Measurements from ENCODE around the gene SLC22A31. TPM values are rescaled to one million over a fixed set of nuclear protein-coding genes. Genes with fewer than 3 reads are reported as not detected.
"Not testable (repeated sequence)": the region's sequence is repeated elsewhere in the genome, so short reads cannot be mapped to it uniquely, and the experiment has no call there.

SLC22A31 gene
- total RNA-seq, 1 experiment from 2014 or later: not detected

DNA sequence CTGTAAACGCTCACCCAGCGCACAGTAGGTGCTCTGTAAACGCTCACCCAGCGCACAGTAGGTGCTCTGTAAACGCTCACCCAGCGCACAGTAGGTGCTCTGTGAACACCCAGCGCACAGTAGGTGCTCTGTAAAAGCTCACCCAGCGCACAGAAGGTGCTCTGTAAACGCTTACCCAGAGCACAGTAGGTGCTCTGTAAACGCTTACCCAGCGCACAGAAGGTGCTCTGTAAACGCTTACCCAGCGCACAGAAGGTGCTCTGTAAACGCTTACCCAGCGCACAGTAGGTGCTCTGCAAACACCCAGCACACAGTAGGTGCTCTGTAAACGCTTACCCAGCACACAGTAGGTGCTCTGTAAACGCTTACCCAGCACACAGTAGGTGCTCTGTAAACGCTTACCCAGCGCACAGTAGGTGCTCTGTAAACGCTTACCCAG, 13.7 kb downstream of the SLC22A31 start:
- not testable (repeated sequence) for H3K36me3 ChIP-seq (ENCODE audit: insufficient read depth, low read length); H3K9me3 ChIP-seq (ENCODE audit: low read length); H3K9ac ChIP-seq (ENCODE audit: low read length); H4K20me1 ChIP-seq (ENCODE audit: insufficient read depth, low read depth, low read length); H3K79me2 ChIP-seq (ENCODE audit: low read length); H3K4me3 ChIP-seq (ENCODE audit: low read length); H3K27me3 ChIP-seq (ENCODE audit: low read length); H3K27ac ChIP-seq (ENCODE audit: low read length); H3K4me2 ChIP-seq (ENCODE audit: low read depth, low read length, poor library complexity, severe bottlenecking); H3K9me2 ChIP-seq (replicated peaks; ENCODE audit: insufficient read depth, low read length); H3K4me1 ChIP-seq (ENCODE audit: low read length); H2AFZ ChIP-seq (ENCODE audit: low read length); DNase-seq

- not testable (repeated sequence) for H3K4me1 ChIP-seq (ENCODE audit: low read length); H3K4me3 ChIP-seq (ENCODE audit: low read length); H3K36me3 ChIP-seq (ENCODE audit: insufficient read depth, low read length); H3K4me2 ChIP-seq (ENCODE audit: low read depth, low read length, poor library complexity, severe bottlenecking); H3K9ac ChIP-seq (ENCODE audit: low read length); H3K9me2 ChIP-seq (replicated peaks; ENCODE audit: insufficient read depth, low read length); H3K79me2 ChIP-seq (ENCODE audit: low read length); H4K20me1 ChIP-seq (ENCODE audit: insufficient read depth, low read depth, low read length); H3K27ac ChIP-seq (ENCODE audit: low read length); H3K9me3 ChIP-seq (ENCODE audit: low read length); DNase-seq; H3K27me3 ChIP-seq (ENCODE audit: low read length); H2AFZ ChIP-seq (ENCODE audit: low read length)
Observed at GRCh38 chr16:89185887-89186592, 14.3 kb downstream of the SLC22A31 start.

DNA sequence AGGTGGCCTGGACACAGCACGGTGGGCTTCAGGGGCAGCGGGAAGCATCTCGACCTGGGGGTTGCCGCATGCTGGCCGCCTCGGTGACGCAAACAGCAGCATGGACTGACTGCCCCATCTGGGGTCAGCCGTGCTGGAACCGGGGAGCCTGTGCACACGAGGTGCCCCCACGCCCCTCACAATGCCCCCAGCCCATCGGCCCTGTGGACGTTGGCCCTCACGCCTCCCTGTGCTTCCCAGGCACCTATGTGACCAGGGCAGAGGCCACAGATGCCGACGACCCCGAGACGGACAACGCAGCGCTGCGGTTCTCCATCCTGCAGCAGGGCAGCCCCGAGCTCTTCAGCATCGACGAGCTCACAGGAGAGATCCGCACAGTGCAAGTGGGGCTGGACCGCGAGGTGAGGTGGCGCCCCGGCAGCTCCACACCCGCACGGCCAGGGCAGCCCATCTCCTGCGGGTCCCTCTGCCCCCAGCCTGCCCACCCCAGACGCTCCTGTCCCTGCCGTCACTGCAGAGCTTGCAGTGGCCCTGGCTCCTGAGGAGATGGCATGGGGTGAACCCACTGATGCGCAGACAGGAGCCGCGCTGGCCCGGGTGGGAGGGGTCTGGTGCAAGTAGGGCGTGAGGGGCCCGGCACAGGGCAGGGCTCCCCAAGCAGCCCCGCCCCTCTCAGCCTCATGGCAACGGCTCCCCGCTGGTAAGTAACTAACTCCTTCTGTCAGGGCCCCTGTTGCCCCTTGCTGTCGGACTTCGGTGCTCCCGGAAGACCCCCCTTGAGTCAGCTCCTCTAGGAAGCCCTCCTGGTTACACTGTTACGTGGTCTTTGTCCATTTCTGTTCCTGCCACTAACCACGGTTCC, 15.2 kb downstream of the SLC22A31 start:
- Histone ChIP-seq H3K4me1 (ENCODE audit: low read length) (no peaks in the 10 kb centered on the region), H3K79me2 (ENCODE audit: low read length) (no peaks in the 10 kb centered on the region), H3K27me3 (ENCODE audit: low read length) (no peaks in the 10 kb centered on the region), H2AFZ (ENCODE audit: low read length) (no peak overlapping the region), H3K4me3 (ENCODE audit: low read length) (no peak overlapping the region), H3K9ac (ENCODE audit: low read length) (no peak overlapping the region), H3K27ac (ENCODE audit: low read length) (no peak overlapping the region), H3K4me2 (ENCODE audit: low read depth, low read length, poor library complexity, severe bottlenecking) (no peak overlapping the region), H3K36me3 (ENCODE audit: insufficient read depth, low read length) (no peaks in the 10 kb centered on the region), H4K20me1 (ENCODE audit: insufficient read depth, low read depth, low read length) (no peaks in the 10 kb centered on the region), H3K9me3 (ENCODE audit: low read length) (no peaks in the 10 kb centered on the region), H3K9me2 (replicated peaks; ENCODE audit: insufficient read depth, low read length) (no peaks in the 10 kb centered on the region)
- no peak for DNase-seq

DNA sequence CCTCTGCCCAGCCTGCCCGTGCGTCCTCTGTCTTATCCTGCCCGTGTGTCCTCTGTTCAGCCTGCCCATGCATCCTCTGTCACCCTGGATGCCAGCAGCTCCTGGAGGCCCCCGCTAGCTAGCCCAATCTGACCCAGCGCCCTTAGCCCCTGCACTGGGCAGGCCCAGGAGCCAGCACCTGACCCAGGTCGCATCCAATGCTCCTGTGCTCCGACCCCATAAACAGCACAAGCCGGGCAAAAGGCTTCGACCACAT, 15.7 kb downstream of the SLC22A31 start:
- Histone ChIP-seq H3K4me1 (ENCODE audit: low read length) (no peaks in the 10 kb centered on the region), H3K9me3 (ENCODE audit: low read length) (no peaks in the 10 kb centered on the region), H3K27ac (ENCODE audit: low read length) (no peak overlapping the region), H3K36me3 (ENCODE audit: insufficient read depth, low read length) (no peaks in the 10 kb centered on the region), H3K4me3 (ENCODE audit: low read length) (no peak overlapping the region), H3K27me3 (ENCODE audit: low read length) (no peaks in the 10 kb centered on the region), H3K9me2 (replicated peaks; ENCODE audit: insufficient read depth, low read length) (no peaks in the 10 kb centered on the region), H2AFZ (ENCODE audit: low read length) (no peak overlapping the region), H4K20me1 (ENCODE audit: insufficient read depth, low read depth, low read length) (no peaks in the 10 kb centered on the region), H3K79me2 (ENCODE audit: low read length) (no peaks in the 10 kb centered on the region), H3K4me2 (ENCODE audit: low read depth, low read length, poor library complexity, severe bottlenecking) (no peak overlapping the region), H3K9ac (ENCODE audit: low read length) (no peak overlapping the region)
- DNase-seq: no peak

DNA sequence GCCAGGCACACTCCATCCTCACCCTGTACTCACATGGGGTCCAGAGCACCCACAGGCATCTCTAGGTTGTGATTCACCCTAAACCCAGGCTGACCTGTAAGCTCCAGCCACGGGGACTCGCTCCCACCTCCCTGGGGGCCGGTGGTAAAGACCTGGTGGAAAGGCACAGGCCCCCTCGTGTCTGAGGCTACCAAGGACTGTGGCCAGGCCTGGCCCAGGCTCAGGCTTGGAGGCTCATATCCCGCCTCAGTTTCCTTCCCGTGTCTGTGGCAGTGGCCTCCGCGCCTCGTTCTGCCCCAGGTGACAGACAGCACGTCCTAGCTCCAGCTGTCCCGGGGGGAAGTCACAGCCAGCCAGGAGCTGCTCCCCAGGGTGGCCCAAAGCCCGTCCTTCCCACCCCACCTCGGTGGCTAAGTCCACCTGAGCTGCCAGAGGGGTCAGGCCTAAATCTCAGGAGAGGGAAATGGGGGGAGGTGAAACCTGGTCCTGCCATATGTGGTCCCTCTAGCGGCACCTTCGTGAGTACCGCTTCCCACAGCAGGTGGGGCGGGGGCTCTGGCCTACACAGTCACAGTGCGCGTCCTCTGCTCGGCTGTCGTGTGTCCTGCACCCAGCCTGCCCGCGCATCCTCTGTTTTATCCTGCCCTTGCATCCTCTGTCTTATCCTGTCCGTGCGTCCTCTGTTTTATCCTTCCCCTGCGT, 16.2 kb downstream of the SLC22A31 start:
- no peaks in the 10 kb centered on the region for H3K36me3 ChIP-seq (ENCODE audit: insufficient read depth, low read length)
- no peaks in the 10 kb centered on the region for H3K79me2 ChIP-seq (ENCODE audit: low read length)
- no peak for DNase-seq
- no peaks in the 10 kb centered on the region for H3K4me1 ChIP-seq (ENCODE audit: low read length)
- no peak overlapping the region for H3K9ac ChIP-seq (ENCODE audit: low read length)
- no peaks in the 10 kb centered on the region for H3K9me2 ChIP-seq (replicated peaks; ENCODE audit: insufficient read depth, low read length)
- H4K20me1 ChIP-seq (ENCODE audit: insufficient read depth, low read depth, low read length): no peaks in the 10 kb centered on the region
- H3K27me3 ChIP-seq (ENCODE audit: low read length): no peaks in the 10 kb centered on the region
- no peak overlapping the region for H3K4me2 ChIP-seq (ENCODE audit: low read depth, low read length, poor library complexity, severe bottlenecking)
- H3K27ac ChIP-seq (ENCODE audit: low read length): no peak overlapping the region
- H2AFZ ChIP-seq (ENCODE audit: low read length): no peak overlapping the region
- no peaks in the 10 kb centered on the region for H3K9me3 ChIP-seq (ENCODE audit: low read length)
- H3K4me3 ChIP-seq (ENCODE audit: low read length): no peak overlapping the region

DNA sequence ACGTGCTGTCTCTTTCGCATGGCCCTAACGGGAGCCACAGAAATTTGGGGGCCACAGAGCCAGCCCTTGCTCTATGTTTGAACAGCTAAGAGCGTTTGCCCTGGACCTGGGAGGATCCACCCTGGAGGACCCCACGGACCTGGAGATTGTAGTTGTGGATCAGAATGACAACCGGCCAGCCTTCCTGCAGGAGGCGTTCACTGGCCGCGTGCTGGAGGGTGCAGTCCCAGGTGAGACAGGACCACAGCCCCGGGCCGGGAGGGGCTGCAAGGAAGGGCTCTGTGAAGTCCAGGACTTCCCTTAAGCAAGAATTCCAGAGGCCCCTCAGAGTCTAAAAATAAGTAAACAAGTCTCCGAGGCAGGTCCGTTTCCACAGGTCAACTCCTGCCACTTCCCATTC, 16.9 kb downstream of the SLC22A31 start:
- H3K9ac ChIP-seq (ENCODE audit: low read length): no peak overlapping the region
- H3K36me3 ChIP-seq (ENCODE audit: insufficient read depth, low read length): no peaks in the 10 kb centered on the region
- H3K79me2 ChIP-seq (ENCODE audit: low read length): no peaks in the 10 kb centered on the region
- no peaks in the 10 kb centered on the region for H4K20me1 ChIP-seq (ENCODE audit: insufficient read depth, low read depth, low read length)
- no peaks in the 10 kb centered on the region for H3K9me3 ChIP-seq (ENCODE audit: low read length)
- H3K4me2 ChIP-seq (ENCODE audit: low read depth, low read length, poor library complexity, severe bottlenecking): no peak overlapping the region
- no peaks in the 10 kb centered on the region for H3K27me3 ChIP-seq (ENCODE audit: low read length)
- H3K27ac ChIP-seq (ENCODE audit: low read length): no peak overlapping the region
- H3K9me2 ChIP-seq (replicated peaks; ENCODE audit: insufficient read depth, low read length): no peaks in the 10 kb centered on the region
- H3K4me3 ChIP-seq (ENCODE audit: low read length): no peak overlapping the region
- no peak overlapping the region for H2AFZ ChIP-seq (ENCODE audit: low read length)
- DNase-seq: no peak
- H3K4me1 ChIP-seq (ENCODE audit: low read length): no peaks in the 10 kb centered on the region

DNA sequence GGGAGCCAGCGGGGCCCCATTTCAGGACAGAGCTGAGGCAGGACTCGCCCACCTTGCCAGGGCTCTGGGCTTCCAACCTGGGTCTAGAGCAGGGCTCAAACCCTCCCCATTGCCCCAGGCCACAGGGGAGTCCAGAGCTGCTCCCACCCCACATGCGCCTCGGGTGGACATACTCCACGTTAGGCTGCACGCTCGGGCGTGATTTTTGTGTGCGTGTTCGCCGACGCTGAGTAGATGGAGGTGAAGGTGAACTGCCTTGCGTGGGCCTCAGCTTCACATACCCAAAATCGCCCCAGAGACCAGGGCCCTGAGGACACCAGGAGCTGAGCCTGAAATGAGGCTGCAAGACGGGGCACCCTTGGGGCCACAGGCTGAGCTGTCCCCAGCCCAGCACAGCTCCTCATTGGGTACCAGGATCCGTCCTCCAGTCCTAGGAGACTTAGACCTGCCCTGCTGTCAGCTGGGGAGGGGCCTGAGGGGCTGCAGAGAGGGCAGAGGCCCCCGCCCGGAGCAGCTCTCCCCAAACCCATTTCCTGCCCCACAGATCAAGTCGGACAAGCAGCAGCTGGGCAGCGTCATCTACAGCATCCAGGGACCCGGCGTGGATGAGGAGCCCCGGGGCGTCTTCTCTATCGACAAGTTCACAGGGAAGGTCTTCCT, 20.6 kb downstream of the SLC22A31 start:
- Histone ChIP-seq H3K27ac (ENCODE audit: low read length) (no peak overlapping the region), H3K4me2 (ENCODE audit: low read depth, low read length, poor library complexity, severe bottlenecking) (no peak overlapping the region), H3K9me3 (ENCODE audit: low read length) (no peaks in the 10 kb centered on the region), H3K27me3 (ENCODE audit: low read length) (no peaks in the 10 kb centered on the region), H4K20me1 (ENCODE audit: insufficient read depth, low read depth, low read length) (no peaks in the 10 kb centered on the region), H3K4me3 (ENCODE audit: low read length) (no peak overlapping the region), H3K4me1 (ENCODE audit: low read length) (no peaks in the 10 kb centered on the region), H2AFZ (ENCODE audit: low read length) (no peak overlapping the region), H3K9ac (ENCODE audit: low read length) (no peak overlapping the region), H3K36me3 (ENCODE audit: insufficient read depth, low read length) (no peaks in the 10 kb centered on the region), H3K9me2 (replicated peaks; ENCODE audit: insufficient read depth, low read length) (no peaks in the 10 kb centered on the region), H3K79me2 (ENCODE audit: low read length) (no peaks in the 10 kb centered on the region)
- no peak for DNase-seq

DNA sequence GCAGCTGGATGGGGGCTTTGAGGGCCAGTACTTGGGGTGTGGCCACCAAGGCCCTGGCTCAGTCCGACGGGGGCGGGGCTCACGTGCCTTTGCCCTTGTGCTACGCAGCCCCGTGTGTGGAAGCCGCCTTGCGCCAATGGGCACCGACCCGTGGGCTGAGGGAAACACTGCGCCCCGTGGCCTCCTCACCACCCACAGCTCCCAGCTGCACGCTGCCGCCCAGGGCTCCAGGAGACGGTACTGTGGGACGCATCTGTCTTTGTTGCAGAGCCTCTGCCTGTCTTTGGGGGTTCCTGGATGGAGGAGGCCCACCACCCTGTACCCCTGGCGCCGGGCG, 21.2 kb downstream of the SLC22A31 start:
- H3K9ac ChIP-seq (ENCODE audit: low read length): no peak overlapping the region
- no peak overlapping the region for H3K4me2 ChIP-seq (ENCODE audit: low read depth, low read length, poor library complexity, severe bottlenecking)
- H3K4me1 ChIP-seq (ENCODE audit: low read length): peaks cover 6% of the 10 kb centered on the region
- H3K4me3 ChIP-seq (ENCODE audit: low read length): no peak overlapping the region
- no peak overlapping the region for H2AFZ ChIP-seq (ENCODE audit: low read length)
- no peaks in the 10 kb centered on the region for H3K79me2 ChIP-seq (ENCODE audit: low read length)
- H3K36me3 ChIP-seq (ENCODE audit: insufficient read depth, low read length): no peaks in the 10 kb centered on the region
- no peaks in the 10 kb centered on the region for H4K20me1 ChIP-seq (ENCODE audit: insufficient read depth, low read depth, low read length)
- DNase-seq: no peak
- H3K9me2 ChIP-seq (replicated peaks; ENCODE audit: insufficient read depth, low read length): no peaks in the 10 kb centered on the region
- no peak overlapping the region for H3K27ac ChIP-seq (ENCODE audit: low read length)
- no peaks in the 10 kb centered on the region for H3K27me3 ChIP-seq (ENCODE audit: low read length)
- no peaks in the 10 kb centered on the region for H3K9me3 ChIP-seq (ENCODE audit: low read length)

Data from Karpas-422 (cell line).